Measurements from ENCODE around the gene TTC7B.

GRCh38 chr14:90803249-90803648, 13.0 kb downstream of the TTC7B start:
- TF ChIP-seq CTCF (IDR thresholded peaks at IDR 0.05; ENCODE audit: insufficient read depth, low read length), result no peak
- TF ChIP-seq REST (IDR thresholded peaks at IDR 0.05; ENCODE audit: insufficient replicate concordance, low read depth), result no peak

Measured in HL-60 (cell line).